ELF-1 (cell line): ENCODE results near the gene UTP15.

ENCODE experiments used
- DNase-seq: peaks from one replicate; pipeline ENCODE4 v3.0.0-alpha.2; 2016; ENCODE audit warnings: low read depth, low spot score

Gene UTP15

DNA sequence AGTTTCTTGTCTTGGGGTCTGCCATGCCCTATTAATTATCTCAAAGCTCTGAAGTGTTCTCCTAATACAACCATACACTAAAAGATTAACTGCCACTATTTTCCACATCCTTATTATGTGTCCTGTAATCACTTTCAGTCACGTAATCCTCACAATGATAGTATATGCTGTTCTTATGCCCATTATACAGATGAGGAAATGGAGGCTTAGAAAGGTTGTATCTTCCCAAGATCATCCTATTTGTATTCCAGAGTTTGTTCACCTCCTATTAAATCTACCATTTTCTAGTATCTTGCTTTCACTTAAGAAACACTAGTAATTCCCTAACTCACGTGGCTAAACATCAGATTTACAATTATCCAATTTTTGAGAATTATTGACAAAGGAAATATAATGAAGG lies 57.5 kb downstream of the UTP15 start:
- no peak for DNase-seq

DNA sequence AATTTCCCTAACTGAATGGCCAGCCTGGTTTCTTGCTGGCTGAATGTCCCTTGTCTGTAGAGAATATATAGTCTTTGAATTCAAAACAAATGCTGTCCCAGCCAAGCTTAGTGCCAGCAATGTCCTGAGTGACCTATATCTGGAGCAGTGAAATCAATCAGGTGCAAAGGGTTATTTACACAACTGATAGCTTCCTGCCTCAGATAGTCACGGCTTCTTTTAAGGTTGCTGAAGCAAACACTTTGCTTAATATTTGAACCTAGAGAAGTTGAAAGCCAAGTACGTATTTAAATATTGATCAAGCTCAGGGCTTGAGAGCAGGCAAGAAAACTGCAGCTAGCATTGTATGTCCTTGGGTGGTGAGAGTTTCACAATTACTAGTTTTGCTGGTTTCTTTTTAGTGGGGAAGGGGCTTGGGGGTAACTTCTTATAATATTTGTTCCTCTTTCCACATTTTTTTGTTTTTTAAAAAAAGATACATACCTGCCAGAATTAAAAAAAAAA lies 58.4 kb downstream of the UTP15 start:
- DNase-seq: no peak

GRCh38 chr5:73624888-73625287 lies 59.3 kb downstream of the UTP15 start:
- DNase-seq: peak; percentile 17

GRCh38 chr5:73625372-73625943 lies 59.9 kb downstream of the UTP15 start:
- DNase-seq: no peak

- peak; percentile 47 for DNase-seq
Observed at GRCh38 chr5:73625944-73626811, 60.6 kb downstream of the UTP15 start, which contains the start of gene ARHGEF28. Gene ARHGEF28, plus strand, starts transcription at chr5:73626196. Its CDS starts 58,656 bp downstream, at chr5:73684852.

- DNase-seq: no peak
Observed at GRCh38 chr5:73626814-73627313, 61.3 kb downstream of the UTP15 start.

- no peak for DNase-seq
Observed at GRCh38 chr5:73629456-73629855, 63.9 kb downstream of the UTP15 start.

DNA sequence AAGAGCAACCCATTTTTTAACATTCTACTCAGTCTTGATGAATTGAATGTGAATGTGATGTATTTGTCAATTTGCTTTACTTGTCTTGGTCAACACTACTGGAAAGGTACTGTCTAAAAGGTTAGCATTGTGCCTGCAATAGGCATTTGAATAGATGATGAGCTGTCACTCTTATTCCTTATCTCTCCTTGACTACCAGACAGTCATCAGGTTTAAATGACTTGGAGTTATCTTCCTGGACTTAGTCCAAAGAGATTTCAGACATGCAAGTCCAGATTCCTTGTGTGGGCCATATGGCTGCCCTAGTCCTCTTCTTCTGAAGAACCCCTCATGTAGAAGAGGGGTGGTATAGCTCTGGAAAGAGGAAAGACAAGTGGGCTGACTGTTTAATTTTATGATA lies 65.2 kb downstream of the UTP15 start:
- DNase-seq: no peak

DNA sequence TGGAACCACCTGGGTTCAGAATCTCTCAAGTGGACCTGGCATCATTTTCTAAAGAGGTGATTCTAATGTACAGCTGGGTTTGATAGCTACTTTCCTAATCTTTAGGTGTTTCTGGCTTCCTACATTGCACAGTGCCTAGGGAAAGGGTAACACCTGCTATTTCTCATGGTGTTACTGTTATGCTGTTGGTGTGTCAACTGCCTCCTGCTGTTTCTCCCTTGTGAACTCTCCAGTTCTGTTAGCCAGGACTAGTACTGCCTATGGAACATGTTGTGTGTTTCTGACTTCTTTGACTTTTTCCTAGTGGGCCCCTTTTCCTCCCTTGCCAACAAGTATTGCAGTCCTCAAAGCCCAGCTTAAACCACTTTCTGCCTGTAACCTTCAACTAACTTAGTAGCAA lies 66.0 kb downstream of the UTP15 start:
- no peak for DNase-seq
